IPS-NIHi7 (cell line): ENCODE data around the gene DNAH2.

Source experiments
- DNase-seq: peaks from one replicate; pipeline ENCODE4 v3.0.0; 2012; ENCODE audit warnings: mixed read lengths; ENCODE audit errors: extremely low spot score

Gene DNAH2

DNA sequence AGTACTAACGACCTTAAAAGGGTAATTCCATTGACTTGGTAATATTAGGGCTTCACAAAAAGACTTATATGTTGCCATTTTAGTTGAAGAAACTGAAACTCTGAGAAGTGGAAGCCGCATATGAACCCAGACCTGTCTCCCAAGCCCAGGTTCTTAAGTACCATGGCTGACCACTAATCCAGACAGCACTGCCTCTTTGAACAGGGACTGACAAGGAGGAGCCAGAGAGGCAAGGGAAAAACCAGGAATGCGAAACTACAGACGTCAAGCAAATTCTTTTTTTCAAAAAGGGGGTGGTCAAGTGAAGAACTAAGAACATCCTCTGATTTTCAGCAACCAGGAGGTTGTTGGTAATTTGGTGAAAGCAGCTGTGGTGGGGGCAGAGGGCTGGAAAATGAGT is 155.5 kb downstream of the DNAH2 start:
- no peak for DNase-seq

DNA sequence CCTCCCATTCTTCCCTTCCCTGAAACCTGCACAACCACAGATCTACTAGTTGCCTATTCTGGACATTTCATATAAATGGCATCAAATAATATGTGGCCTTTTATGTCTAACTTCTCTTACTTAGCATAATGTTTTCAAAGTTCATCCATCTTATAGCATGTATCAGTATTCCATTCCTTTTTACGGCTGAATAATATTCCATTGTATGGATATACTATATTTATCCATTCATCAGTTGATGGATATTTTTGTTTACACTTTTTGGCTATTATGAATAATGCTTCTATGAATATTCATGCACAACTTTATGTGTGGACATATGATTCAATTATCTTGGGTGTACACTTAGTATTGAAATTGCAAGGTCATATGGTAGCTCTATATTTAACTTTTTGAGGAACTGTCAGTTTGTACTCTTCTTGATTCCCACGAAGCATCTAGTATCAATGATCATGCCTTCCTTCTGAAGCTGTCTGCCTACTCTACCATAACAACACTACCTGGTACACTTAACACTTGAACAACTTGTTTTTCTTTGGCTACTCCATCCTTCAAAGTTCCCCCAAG is 158.3 kb downstream of the DNAH2 start:
- DNase-seq, result no peak

DNA sequence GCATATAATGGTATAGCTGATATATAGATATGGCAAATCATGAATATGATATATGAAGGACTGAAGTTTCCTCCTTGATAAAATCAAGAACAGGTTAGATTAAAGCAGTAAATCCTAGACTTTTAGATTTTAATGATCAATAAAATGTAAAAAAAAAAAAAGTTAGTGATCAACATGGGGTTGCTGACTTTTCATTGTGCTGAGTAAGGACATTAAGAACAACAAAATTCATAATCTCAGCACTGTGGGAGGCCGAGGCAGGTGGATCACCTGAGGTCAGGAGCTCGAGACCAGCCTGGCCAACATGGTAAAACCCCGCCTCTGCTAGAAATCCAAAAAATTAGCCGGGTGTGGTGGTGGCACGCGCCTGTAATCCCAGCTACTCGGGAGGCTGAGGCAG is 160.7 kb downstream of the DNAH2 start:
- no peak for DNase-seq

DNA sequence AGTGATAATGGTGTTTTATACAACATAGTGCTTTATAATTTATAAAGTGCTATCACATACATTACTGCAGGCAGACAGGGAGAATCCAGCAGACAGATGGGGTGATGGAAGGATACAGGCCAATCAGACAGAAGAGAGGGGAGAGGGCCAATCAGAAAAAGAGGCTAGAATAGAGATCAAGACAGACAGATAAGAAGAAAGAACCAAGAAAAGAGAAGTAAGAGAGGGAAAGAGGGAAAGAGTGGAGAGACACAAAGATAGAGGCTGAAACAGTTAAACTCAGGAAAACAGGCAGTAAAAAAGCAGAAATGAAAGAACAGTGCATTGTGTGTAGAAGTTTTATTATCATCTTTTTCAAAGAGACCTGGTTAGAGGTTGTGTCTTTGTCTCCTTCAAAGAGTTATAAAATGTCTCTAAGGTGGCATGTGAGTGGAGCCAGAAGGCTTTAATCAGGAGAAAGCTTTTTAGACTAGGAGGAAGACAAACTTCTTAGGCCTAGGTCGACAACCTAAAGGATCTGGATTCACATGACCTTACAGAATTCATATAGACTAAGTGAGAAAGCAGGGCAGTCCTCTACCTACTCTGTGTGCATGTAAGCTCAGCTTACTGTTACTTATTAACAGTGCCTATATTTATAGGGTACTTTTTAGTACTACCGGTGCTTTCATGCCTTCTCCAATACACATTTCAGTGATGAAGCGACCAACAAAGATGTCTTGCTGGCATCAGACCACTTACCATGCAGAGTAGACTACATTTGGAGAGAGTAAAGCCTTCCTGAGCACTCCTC is 162.7 kb downstream of the DNAH2 start:
- no peak for DNase-seq

DNA sequence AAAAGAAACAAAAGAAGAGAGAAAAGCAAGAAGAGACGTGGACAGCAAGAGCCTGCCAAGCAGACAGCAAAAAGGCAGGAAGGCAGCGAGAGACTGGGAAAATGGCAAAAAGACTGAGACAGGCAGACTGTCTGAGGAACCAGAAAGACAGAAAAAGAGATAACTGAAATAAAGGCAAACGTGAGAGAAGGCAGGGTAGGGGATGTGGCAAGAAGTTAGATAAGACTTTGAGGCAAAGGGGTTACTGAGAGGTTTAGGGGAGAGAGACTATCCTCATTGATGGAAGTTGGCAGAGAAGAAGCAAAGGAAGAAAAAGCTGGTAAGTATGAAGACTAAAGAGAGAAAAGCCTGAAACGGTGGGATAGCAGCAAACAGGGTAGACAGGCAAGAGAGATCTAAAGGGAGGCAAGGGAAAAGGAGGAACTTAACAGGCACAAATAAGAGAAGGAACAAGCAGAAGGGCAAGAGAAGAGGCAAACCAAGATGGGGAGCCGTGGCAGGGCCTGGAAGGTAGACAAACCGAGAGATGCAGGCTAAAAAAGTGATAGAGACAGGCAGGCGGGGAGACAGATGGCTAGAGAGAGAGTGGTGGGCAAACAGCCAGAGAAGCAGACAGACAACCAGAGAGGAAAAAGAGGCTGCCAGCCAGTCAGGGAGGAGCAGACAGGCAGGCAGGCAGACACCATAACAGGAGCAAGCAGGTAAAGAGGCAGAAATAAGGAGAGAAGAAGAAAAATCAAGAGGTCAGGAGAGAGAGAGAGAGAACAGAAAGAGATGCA is 163.9 kb downstream of the DNAH2 start:
- no peak for DNase-seq

DNA sequence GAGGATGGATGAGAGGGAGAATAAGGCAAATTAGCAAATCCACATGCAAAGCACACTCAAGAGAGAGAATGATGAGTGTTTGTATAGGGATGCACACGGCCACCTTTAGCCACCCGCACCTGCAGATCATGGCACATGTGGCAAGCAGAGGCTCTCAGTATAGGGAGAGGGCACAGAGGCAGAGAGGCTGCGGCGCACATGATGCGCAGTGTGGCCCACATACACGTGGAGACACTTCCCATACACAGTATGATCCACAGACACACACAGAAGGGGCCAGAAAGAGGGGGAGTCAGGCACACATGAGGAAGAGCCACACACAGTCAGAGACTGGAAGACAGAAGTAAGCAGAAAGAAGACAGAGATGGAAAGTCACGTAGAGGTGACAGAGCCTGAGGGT is 164.5 kb downstream of the DNAH2 start:
- DNase-seq, result no peak

DNA sequence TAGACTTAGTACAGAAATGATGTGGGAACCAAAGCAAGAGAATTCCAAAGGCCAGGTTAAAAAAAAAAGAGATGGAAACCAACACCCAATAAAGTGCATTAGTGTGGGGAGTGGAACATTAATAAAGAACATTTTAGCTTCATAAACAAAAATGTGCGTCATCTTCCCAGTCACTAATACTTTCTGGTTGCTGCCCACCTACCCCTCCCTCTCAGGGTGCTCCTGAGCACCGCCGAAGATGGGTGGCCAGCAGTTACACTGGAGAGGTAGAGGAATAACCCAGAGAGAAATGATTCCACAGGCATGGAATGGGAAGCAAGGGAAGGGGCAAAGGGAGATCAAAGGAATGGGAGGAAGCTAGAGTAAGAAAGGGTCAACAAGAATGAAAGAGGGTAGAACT is 165.1 kb downstream of the DNAH2 start:
- no peak for DNase-seq
